ENCODE results near the gene DES. TPM values are rescaled to one million over a fixed set of nuclear protein-coding genes. Genes with fewer than 3 reads are reported as not detected.
A peak's percentile ranks its signal among the peaks of the same experiment; 100 is the strongest.

Gene DES
- total RNA-seq, 1 experiment from 2014 or later, result not detected

DNA sequence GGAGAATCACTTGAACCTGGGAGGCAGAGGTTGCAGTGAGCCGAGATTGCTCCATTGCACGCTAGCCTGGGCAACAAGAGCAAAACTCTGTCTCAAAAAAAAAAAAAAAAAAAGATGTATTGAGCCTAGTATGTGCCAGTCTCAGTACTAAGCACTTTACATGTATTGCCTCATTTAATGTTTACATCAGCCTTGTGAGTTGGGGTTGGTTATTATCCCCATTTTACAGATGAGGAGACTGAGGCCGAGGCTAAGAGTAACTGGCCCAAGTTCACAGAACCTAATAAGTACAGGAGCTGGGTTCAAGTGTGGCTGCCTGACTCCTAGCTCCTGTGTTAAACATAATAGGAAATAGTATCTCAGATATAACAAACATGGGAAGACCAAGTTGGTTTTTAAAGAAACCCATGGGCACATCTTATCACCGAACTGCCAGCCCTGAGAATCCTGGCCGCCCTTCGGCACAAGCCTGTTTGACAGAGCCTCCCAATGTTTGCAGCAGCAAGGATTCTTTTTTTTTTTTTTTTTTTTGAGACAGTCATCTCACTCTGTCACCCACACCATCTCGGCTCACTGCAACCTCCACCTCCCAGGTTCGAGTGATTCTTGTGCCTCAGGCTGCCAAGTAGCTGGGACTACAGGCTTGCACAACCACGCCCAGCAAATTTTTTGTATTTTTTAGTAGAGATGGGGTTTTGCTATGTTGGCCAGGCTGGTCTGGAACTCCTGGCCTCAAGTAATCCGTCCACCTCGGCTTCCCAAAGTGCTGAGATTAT, 56.3 kb downstream of the DES start:
- H3K27ac Mint-ChIP-seq (ENCODE audit: low read depth, unreplicated experiment), result no peak overlapping the region
- ChIA-PET CTCF (interaction anchor here (0.6 to 2.8 kb wide), 10 partner anchors 16 to 590 kb away, joined by 3 to 30 read pairs (median 4); no protein-coding TSS in a partner anchor), POLR2A (interaction anchor here (0.7 to 1.1 kb wide), 3 partner anchors 21 to 96 kb away, joined by 3 to 5 read pairs (median 4); partner anchors contain the start of gene GMPPA)
- no peak for TF ChIP-seq CTCF (IDR thresholded peaks at IDR 0.05; ENCODE audit: unreplicated experiment)
- BruUV-seq (replicated peaks), result no TSS peak
- no peaks in the 10 kb centered on the region for H3K27me3 Mint-ChIP-seq (ENCODE audit: insufficient read depth, unreplicated experiment)
- no peak overlapping the region for H3K4me3 Mint-ChIP-seq (ENCODE audit: unreplicated experiment)
- no peaks in the 10 kb centered on the region for H3K4me1 Mint-ChIP-seq (ENCODE audit: insufficient read depth, unreplicated experiment)
- DNase-seq (ENCODE audit: unreplicated experiment), result no peak
- no peaks in the 10 kb centered on the region for H3K9me3 Mint-ChIP-seq (ENCODE audit: unreplicated experiment)
- intact Hi-C loops (cut with micrococcal nuclease), result no loop called here
- H3K36me3 Mint-ChIP-seq (ENCODE audit: insufficient read depth, unreplicated experiment), result peaks cover 11% of the 10 kb centered on the region

DNA sequence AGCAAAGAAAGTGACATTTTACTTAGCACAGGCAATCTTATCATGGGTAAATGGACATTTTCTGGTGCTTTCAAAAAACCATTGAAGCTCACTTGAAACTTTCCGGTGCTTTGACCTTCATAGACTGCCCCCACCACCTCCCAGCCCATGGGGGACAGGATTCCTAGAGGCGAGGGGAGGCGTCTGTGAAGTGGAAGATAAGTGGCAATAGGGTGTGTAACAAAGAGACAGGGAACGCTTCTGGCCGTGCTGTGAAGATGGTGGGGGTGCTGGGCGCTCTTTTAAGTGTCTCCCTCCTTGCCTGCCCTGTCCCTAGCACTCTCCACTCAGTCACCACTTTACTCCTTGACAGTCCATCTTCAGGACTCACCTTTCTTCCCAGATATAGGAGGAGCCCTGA, 57.1 kb downstream of the DES start:
- intact Hi-C loops (cut with micrococcal nuclease), result no loop called here
- TF ChIP-seq CTCF (IDR thresholded peaks at IDR 0.05; ENCODE audit: unreplicated experiment), result no peak
- ChIA-PET POLR2A (no interaction called here), CTCF (interaction anchor here (1.0 to 2.8 kb wide), 12 partner anchors 8 to 72 kb away, joined by 3 to 30 read pairs (median 6); no protein-coding TSS in a partner anchor)
- H3K4me1 Mint-ChIP-seq (ENCODE audit: insufficient read depth, unreplicated experiment), result no peaks in the 10 kb centered on the region
- H3K4me3 Mint-ChIP-seq (ENCODE audit: unreplicated experiment), result no peak overlapping the region
- peaks cover 11% of the 10 kb centered on the region for H3K36me3 Mint-ChIP-seq (ENCODE audit: insufficient read depth, unreplicated experiment)
- H3K27ac Mint-ChIP-seq (ENCODE audit: low read depth, unreplicated experiment), result no peak overlapping the region
- H3K27me3 Mint-ChIP-seq (ENCODE audit: insufficient read depth, unreplicated experiment), result no peaks in the 10 kb centered on the region
- BruUV-seq (replicated peaks), result no TSS peak
- DNase-seq (ENCODE audit: unreplicated experiment), result no peak
- H3K9me3 Mint-ChIP-seq (ENCODE audit: unreplicated experiment), result no peaks in the 10 kb centered on the region

- peaks cover 11% of the 10 kb centered on the region for H3K36me3 Mint-ChIP-seq (ENCODE audit: insufficient read depth, unreplicated experiment)
- intact Hi-C loops (cut with micrococcal nuclease), result loop anchor here (1.0 kb wide), 3 partner anchors 54 to 213 kb away; no protein-coding TSS in a partner anchor
- peak; percentile 70 for TF ChIP-seq CTCF (IDR thresholded peaks at IDR 0.05; ENCODE audit: unreplicated experiment)
- H3K4me3 Mint-ChIP-seq (ENCODE audit: unreplicated experiment), result no peak overlapping the region
- CTCF ChIA-PET, result interaction anchor here (0.5 to 2.8 kb wide), 22 partner anchors 8 to 979 kb away, joined by 3 to 30 read pairs (median 4); a partner anchor contains a TSS
- no peak overlapping the region for H3K27ac Mint-ChIP-seq (ENCODE audit: low read depth, unreplicated experiment)
- POLR2A ChIA-PET, result interaction anchor here (1.5 kb wide), 1 partner anchor 23 kb away, joined by 4 read pairs; the partner anchor contains the start of gene GMPPA
- peak; percentile 67 for DNase-seq (ENCODE audit: unreplicated experiment)
- no peaks in the 10 kb centered on the region for H3K27me3 Mint-ChIP-seq (ENCODE audit: insufficient read depth, unreplicated experiment)
- H3K9me3 Mint-ChIP-seq (ENCODE audit: unreplicated experiment), result no peaks in the 10 kb centered on the region
- BruUV-seq (replicated peaks), result no TSS peak
- H3K4me1 Mint-ChIP-seq (ENCODE audit: insufficient read depth, unreplicated experiment), result no peaks in the 10 kb centered on the region
Measured at GRCh38 chr2:219475697-219476651, 57.8 kb downstream of the DES start.

Other genes with a start within 250 kb of the DES start
- gene SLC23A3, start 248.3 kb upstream of the DES start, total RNA-seq (2022), result 1.7 and 2.6 TPM in 2 replicates
- gene CNPPD1, start 241.5 kb upstream of the DES start, total RNA-seq (2022), result 33.9 and 39.1 TPM in 2 replicates
- 49.3 and 64.5 TPM in 2 replicates for gene RETREG2, start 240.1 kb upstream of the DES start, total RNA-seq (2022)
- 61.0 and 73.1 TPM in 2 replicates for gene ZFAND2B, start 211.6 kb upstream of the DES start, total RNA-seq (2022)
- gene ABCB6, start 199.4 kb upstream of the DES start, total RNA-seq (2022), result 13.8 and 18.8 TPM in 2 replicates
- gene ATG9A, start 188.7 kb upstream of the DES start, total RNA-seq (2022), result 52.1 and 60.8 TPM in 2 replicates
- 45.5 and 45.6 TPM in 2 replicates for gene ANKZF1, start 188.6 kb upstream of the DES start, total RNA-seq (2022)
- 4.9 and 7.5 TPM in 2 replicates for gene GLB1L, start 172.9 kb upstream of the DES start, total RNA-seq (2022)
- 33.4 and 42.7 TPM in 2 replicates for gene STK16, start 172.9 kb upstream of the DES start, total RNA-seq (2022)
- gene TUBA4B, start 165.1 kb upstream of the DES start, total RNA-seq (2022), result not detected in 2 replicates
- 37.2 and 80.5 TPM in 2 replicates for gene TUBA4A, start 164.5 kb upstream of the DES start, total RNA-seq (2022)
- gene DNAJB2, start 139.0 kb upstream of the DES start, total RNA-seq (2022), result 58.2 and 59.8 TPM in 2 replicates
- gene PTPRN, start 109.0 kb upstream of the DES start, total RNA-seq (2022), result not detected in 2 replicates
- not detected in 2 replicates for gene RESP18, start 85.6 kb upstream of the DES start, total RNA-seq (2022)
- 81.3 and 81.5 TPM in 2 replicates for gene DNPEP, start 30.5 kb upstream of the DES start, total RNA-seq (2022)
- 23.3 and 25.7 TPM in 2 replicates for gene SPEG, start 16.5 kb downstream of the DES start, total RNA-seq (2022)
- gene GMPPA, start 80.5 kb downstream of the DES start, total RNA-seq (2022), result 70.7 and 80.2 TPM in 2 replicates
- 0.17 TPM in 1 of 2 replicates, not detected in the other for gene ASIC4, start 96.1 kb downstream of the DES start, total RNA-seq (2022)
- 81.2 and 105 TPM in 2 replicates for gene CHPF, start 125.4 kb downstream of the DES start, total RNA-seq (2022)
- 5.3 and 6.3 TPM in 2 replicates for gene TMEM198, start 125.7 kb downstream of the DES start, total RNA-seq (2022)
- 29.0 and 29.8 TPM in 2 replicates for gene OBSL1, start 153.2 kb downstream of the DES start, total RNA-seq (2022)
- gene INHA, start 153.9 kb downstream of the DES start, total RNA-seq (2022), result 1.2 and 2.2 TPM in 2 replicates
- gene STK11IP, start 179.5 kb downstream of the DES start, total RNA-seq (2022), result 24.2 and 26.5 TPM in 2 replicates
- gene SLC4A3, start 209.3 kb downstream of the DES start, total RNA-seq (2022), result 4.2 and 4.7 TPM in 2 replicates